ENCODE measurements around the gene VN1R2.
"Not testable (repeated sequence)": the region's sequence is repeated elsewhere in the genome, so short reads cannot be mapped to it uniquely, and the experiment has no call there.

DNA sequence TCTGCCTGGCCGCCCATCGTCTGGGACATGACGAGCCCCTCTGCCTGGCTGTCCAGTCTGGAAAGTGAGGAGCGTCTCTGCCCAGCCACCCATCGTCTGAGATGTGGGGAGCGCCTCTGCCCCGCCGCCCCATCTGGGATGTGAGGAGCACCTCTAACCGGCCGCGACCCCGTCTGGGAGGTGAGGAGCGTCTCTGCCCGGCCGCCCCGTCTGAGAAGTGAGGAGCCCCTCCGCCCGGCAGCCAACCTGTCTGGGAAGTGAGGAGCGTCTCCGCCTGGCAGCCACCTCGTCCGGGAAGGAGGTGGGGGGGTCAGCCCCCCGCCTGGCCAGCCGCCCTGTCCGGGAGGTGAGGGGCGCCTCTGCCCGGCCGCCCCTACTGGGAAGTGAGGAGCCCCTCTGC is 35.4 kb upstream of the VN1R2 start:
- not testable (repeated sequence) for TF ChIP-seq POLR2A (IDR thresholded peaks at IDR 0.05; ENCODE audit: low read length); GATA1 (IDR thresholded peaks at IDR 0.05; ENCODE audit: low read depth, low read length)

Measured in erythroblast (primary cell).